Measurements from ENCODE around the gene SUSD6. TPM values are rescaled to one million over a fixed set of nuclear protein-coding genes. Genes with fewer than 3 reads are reported as not detected.

Gene SUSD6, protein sequence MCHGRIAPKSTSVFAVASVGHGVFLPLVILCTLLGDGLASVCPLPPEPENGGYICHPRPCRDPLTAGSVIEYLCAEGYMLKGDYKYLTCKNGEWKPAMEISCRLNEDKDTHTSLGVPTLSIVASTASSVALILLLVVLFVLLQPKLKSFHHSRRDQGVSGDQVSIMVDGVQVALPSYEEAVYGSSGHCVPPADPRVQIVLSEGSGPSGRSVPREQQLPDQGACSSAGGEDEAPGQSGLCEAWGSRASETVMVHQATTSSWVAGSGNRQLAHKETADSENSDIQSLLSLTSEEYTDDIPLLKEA
- polyA plus RNA-seq (ENCODE audit: insufficient read length in 4 of 4): 10 to 100 TPM; 18.5 to 28.3 (median 21.4) TPM

DNA sequence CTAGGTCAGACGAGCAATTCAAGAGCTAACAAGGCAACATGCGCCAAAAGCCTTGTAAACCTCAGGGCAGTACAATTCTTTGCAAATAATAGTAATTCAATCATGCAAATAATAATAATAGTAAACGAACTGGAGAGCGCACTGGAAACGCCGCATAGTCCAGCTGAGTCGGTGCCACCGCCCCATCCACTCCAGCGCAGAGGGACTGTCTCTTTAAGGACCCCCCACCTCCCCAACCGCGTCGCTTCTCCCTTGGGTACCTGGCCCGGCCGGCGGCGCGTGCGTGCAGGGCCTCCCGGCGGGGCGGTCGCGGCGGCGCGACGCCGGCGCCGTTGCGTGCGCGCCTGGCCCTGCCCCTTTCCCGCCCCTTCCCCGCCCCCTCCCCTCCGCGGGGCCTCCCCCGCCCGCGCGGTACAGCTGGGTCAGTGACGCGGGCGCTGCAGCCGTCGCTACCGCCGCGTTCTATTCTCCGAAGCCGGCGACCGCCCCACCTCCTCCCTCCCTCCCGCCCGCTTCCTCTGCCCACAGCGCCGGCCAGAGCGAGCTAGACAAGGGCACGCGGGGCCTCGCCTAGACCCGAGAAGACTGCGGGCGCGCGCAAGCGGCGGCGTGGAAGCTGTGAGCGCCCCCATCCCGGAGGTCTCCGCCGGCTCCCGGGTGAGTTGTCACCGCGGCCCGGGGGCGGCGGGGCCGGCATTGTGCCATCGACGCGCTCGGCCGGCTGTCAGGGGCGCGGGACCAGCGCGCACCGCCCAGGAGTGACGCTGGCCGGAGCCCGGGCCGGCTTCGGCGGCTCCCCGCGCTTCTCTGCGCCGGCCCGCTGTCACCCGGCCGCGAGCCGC is at the start of gene SUSD6:
SUSD6 (plus strand) TSS at position 425 of the 842 bp plus-strand sequence. CDS start 46,997 bp downstream, outside the sequence.
- DNase-seq (ENCODE audit: low read depth in 4 of 4, low spot score in 3 of 4): peak; percentile 64 to 85 (median 81)

DNA sequence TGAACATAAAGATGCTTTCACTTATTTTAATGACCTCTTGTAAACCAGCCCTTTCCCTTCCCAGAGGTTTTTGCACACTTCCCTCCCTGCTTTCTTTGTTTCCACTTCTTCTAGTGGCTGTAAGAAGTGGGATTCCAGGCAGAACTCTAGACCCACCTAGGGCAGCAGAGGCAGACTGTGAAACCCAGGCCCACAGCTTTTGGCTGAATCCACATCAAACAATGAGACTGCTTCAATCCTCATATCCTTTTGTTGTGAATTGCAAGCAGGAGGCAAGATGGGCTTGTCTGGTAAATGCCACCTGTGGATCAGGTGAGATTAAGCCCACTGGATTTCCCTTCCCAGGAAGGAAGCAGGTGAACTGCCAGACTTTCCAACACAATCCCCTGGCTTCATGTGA is 49.5 kb upstream of the SUSD6 start:
- DNase-seq (ENCODE audit: low read depth in 4 of 4, low spot score in 3 of 4): no peak

DNA sequence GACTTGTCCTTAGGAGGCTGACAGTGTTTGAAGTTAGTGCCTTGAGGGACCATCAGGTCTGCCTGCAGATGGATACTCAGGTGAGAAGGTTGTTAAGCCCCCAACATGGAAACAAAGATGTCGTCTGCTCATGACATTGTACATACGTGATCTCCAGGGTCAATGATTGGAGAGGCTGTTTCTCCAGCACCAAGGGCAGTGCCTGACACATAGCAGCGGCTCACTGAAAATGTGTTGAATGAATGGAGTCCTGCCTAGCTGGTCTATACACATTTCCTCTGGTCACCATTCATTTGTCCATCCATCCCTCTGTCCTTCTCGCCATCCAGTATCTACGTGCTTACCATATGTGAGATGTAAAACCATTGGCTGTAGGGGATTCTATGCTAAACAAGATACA is 43.8 kb upstream of the SUSD6 start:
- no peak for DNase-seq (ENCODE audit: low read depth in 4 of 4, low spot score in 3 of 4)

DNA sequence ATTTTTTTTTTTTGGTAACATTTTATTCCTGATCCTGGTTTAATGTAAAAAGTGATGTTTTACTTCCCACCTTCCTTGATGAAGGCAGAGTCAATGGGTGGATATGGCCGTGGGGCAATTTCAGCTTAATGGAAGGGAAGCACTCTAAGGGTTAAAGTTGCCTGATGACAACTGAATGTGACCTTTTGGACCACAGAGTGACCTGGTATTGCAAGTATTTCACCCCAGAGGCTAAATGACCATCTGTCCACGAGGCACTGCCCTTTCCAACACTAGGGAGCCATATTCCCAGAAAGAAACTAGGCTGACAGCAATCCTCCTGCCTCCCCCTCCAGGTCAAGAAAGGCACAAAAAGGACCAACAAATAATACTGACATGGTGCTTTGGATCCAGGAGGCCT is 41.5 kb upstream of the SUSD6 start:
- DNase-seq (ENCODE audit: low read depth in 4 of 4, low spot score in 3 of 4): no peak

DNA sequence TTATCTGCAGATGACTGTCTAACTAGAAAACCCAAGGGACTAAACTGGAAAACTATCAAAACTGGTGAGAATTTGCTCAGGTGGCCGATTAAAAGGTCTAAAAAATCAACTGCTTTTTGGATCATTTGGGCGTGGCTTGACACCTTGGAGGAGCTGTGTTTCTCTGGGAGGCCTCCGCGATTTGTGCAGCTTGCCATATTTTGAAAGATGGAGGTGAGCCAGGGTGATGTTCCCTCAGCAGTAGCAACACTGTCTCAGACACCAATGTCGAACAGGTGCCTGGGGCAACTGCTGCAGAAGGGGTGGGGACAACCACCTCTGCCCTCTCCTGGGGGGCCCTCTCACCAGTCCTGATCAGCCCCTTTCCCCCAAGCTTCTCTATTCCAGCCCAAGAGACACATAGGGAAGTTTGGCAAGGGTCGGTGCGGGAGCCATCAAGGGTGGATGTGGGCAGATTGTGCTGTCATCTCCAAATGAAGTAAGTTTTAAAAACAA is 40.5 kb upstream of the SUSD6 start:
- DNase-seq (ENCODE audit: low read depth in 4 of 4, low spot score in 3 of 4): no peak

DNA sequence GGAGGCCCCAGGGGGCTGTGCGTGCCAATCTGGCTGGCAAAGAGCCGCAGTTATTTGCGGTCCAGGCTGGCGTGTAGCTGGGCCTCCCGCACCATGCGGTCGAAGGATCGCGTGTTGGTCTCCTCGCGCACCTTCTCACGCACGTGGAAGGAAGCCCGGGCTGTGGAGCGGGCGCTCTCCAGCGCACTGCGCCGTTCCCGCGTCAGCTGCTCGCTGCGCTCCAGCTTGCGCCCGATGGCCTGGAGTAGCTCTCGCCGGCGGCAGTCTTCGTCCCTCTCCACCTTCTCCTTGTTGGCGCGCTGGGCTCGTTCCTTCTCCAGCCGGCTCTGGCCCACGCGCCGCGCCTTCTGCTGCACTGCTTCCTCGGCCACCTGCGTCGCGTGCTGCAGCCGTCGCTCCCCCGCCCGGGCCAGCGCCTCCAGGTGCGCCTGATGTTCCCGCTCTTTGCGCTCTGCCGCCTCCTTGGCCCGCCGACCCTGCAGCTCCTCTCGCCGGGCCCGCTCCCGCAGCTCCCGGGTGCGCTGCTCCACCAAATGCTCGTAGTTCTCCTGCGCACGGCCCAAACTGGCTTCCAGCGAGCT is 39.9 kb upstream of the SUSD6 start:
- DNase-seq (ENCODE audit: low read depth in 4 of 4, low spot score in 3 of 4): no peak

DNA sequence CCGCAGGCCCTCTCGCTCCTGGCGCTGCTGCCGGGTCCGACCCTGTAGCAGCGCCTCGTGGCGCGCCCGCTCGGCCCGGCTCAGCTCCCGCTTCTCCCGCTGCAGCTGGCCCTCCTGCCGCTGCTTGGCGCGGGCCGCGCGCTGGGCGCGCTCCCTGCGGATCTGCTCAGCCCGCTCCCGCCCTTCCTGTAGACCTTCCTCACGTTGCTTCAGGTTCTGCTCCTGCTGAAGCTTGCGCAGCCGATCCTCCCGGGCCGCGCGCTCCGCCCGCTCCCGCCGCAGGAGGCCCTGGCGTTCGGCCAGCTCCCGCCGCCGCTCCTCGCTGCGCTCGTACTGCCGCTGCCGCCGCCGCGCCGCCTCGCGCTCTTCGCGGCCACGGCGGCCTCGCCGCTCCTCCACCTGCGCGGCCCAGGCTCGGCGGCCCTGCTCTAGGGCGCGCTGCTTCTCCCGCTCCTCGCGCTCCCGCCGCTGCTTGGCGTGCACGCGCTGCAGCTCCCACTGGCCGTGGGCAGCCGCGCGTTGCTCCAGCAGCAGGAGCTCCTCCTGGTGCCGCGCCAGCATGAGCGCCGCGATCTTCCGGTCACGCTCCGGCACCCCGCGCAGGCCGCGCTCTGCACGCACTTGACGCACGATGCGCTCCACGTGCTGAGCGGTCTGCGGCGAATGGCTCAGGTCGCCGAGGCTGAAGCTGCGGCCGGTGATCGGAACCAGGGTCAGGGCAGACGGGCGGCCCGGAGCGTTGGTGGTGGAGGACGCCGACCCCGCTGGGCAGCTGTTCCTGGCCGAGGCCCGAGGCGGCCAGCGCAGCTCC is 39.2 kb upstream of the SUSD6 start:
- DNase-seq (ENCODE audit: low read depth in 4 of 4, low spot score in 3 of 4): no peak

DNA sequence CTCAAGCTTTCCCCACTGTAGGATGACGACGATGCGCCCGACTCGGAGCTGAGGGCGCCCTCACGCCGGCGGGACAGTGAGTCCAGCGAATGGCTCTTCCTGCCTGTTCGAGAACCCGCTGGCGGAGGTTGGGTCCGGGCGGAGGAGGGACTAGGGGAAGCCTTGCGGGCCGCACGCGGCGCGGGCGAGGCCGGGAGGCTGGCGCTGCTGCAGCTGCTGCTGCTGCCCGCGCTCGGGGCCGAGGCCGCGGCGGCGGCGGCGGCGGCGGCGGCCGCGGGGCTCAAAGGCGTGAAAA is 38.6 kb upstream of the SUSD6 start:
- no peak for DNase-seq (ENCODE audit: low read depth in 4 of 4, low spot score in 3 of 4)

DNA sequence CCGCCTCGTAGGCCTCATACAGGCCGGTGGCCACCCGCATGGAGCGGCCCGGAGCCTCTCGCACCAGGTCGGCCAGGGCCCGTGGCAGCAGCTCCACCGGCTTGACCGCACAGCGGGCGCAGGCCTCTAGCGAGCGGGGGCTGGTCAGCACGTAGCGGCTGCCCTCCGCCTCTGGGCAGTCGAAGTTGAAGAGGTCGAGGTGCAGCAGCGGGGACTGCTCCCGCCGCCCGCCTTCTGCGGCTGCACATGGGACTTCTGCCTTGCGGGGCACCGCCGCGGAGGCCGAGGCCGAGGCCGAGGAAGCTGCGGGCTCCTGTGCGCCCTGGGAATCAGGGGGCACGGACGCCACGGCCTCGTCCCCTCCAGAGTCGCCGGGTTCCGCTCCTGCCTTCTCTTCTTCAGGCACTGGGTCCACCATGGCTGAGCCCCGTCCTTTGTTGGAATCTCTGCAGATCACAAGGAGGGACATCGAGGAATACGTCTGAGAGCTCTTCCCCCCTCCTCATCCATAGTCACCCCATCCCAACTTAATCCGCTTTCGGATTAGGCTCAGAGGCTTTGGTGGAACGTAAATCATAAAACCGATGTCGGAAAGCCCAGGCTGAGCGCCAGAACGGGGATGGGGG is 38.1 kb upstream of the SUSD6 start:
- DNase-seq (ENCODE audit: low read depth in 4 of 4, low spot score in 3 of 4): no peak

DNA sequence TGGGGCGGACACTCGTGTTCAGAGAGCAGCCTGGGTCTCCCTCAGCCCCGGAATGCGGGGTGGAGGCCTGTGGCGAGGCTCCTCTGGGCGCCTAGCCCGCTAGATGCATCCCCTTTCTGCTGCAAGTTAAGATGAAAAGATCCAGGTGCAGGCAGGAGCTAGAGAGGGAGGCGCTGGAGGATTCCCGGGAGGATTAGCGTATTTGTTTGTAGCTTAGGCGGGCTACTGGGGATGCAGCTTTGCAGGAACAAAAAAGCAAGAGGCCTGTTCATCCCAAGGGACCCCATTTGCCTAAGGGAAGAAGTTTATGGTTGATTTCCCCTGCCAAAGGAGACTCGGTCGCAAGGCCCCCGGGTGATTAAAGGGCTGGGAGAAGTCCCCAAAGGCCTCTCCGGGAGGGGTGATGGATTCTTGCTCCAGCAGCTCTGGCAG is 37.5 kb upstream of the SUSD6 start:
- DNase-seq (ENCODE audit: low read depth in 4 of 4, low spot score in 3 of 4): no peak

DNA sequence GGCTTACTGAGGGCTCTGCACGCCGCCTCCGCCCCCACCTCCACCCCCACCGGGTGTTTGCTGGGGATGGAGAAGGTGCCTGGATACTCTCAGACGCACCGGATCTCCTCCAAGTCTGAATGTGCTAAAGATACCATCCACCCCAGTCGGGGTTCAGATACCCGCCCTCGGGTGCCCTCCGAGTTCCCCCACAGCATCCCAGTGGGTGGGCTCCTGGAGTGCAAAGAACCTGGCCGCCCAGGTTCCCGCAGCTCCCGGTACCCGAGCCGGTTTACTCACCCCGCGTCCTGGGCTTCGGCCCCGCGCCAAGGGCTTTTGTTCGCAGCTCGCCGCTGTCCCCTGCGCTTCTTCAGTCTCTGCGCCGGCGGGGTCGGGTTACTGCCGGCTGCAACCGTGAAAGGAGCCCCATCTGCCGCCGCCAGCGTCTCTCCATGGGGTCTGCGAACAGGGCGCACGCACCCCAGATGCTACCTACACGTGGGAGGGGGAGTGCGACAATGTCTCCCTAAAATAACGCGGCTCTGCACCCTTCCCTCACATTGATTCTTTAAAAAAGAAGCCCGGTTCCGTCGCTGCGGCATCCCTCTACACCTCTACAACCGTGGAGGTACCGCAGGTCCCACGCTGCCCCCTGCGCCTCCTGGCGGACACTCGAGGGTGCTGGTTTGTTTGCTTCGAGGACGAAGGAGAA is 37.0 kb upstream of the SUSD6 start, which contains the start of gene CCDC177:
CCDC177 (minus strand) TSS at position 609 of the 691 bp plus-strand sequence. CDS start 1,249 bp downstream, outside the sequence.
- no peak for DNase-seq (ENCODE audit: low read depth in 4 of 4, low spot score in 3 of 4)

DNA sequence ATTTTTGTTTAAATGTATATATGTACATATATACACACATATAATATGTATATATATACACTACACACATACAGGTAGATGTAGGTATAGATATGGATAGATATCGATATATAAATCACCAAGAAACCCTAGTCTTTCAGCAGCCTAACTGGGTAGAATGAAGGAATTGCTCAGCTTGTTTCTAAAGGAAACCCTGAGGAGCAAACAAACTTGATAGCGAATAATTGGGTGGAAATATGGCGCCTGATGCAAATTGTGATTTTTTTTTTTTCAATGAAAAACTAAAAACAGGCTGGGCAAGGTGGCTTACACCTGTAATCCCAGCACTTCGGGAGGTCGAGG is 36.5 kb upstream of the SUSD6 start:
- no peak for DNase-seq (ENCODE audit: low read depth in 4 of 4, low spot score in 3 of 4)

DNA sequence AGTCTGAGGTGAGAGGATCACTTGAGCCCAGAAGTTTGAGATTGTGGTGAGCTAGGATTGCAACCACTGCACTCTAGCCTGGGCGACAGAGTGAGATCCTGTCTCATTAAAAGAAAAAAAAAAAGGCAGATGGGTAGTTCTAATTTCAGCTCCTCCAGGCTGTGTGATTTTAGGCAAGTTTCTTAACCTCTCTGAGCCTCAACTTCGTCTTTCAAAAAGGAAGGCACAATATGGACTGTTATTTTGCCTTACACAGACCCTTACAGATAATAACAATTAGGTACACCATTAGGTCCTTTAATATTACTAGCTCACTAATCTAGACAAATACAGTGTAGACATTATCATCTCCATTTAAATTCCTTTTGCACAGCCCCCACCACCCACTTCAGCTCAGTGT is 31.9 kb upstream of the SUSD6 start:
- DNase-seq (ENCODE audit: low read depth in 4 of 4, low spot score in 3 of 4): no peak

DNA sequence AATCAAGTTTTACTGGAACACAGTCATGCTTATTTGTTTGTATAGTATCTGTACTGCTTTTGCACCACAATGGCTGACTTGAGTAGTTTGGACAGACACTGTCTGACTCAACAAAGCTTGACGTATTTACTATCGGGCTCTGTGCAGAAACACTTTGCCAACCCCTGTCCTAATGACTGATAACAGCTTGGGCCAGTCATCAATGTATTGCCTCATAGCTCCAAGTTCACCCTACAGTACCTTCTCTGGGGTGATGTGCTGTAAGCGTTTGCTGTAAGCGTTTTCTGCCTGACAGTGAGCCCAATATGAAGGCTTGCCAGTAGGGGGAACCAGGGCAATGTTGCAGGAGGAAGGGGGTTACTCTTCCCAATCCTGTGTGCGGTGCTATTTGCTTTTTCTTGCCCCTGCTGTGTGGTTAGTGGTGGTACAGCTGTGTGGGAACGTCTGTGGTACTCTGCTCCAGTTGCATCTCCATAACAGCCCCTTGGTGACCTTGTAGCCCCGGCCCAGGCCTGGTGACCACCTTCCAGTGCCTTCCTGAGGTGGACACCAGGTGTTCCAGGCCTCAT is 31.3 kb upstream of the SUSD6 start:
- no peak for DNase-seq (ENCODE audit: low read depth in 4 of 4, low spot score in 3 of 4)

DNA sequence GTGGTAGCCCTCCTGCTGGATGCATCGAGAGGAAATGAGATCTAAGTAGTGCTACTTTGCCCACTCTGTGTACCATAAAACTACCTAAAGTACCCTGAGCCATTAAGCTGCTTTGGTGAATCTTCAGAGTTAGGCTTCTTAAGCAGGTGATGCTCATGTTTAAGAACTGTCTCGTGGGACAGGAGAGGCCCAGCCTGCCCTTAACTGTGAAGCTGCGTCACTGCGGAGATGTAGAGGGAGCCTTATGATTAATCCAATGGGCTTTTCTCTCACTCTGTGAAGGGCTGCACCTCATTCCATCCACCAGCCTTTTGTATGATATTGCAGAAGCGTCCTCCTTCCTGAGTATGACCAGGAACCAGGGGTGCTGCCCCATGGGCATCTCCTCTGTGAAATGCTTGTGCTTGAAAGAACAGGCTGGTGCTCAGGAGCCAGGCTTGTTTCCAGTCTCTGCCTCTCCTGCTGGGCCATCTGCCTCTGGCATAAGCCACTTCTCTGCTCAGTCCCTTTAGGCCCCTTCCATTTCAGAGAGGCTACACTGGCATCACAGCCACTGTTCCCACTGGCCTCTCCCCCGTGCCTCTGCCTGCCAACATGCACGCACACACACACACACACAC is 30.0 kb upstream of the SUSD6 start:
- DNase-seq (ENCODE audit: low read depth in 4 of 4, low spot score in 3 of 4): no peak

DNA sequence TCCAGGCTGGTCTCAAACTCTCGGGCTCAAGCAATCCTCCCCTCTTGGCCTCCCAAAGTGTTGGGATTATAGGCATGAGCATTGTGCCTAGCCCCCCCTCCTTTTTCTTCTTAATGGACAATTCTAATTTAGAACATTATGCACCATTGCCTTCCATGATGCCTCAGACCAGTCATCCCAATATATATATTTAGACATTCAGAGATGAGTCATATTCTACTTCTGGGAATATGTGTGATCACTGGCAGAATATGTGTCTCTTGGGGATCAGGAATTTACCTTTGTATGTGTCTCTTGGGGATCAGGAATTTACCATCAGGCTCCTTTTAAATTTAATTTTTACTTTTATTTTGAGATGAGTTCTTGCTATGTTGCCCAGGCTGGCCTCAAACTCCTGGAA is 29.2 kb upstream of the SUSD6 start:
- no peak for DNase-seq (ENCODE audit: low read depth in 4 of 4, low spot score in 3 of 4)

DNA sequence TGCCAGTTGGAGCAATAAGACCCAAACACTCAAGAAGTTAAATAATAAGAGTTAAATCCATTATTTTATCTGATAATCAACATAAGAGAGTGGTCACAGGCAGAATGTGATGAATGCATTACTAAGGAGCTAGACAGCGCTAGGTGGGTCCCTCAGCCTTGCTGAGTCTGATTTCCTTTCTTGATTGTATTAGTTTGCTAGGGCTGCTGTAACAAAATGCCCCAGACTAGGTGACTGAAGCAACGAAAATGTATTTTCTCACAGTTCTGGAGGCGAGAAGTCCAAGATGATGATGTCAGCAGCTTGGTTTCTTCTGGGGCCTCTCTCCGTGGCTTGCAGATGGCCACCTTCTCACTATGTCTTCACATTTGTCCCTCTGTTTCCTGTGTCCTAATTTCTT is 28.6 kb upstream of the SUSD6 start:
- no peak for DNase-seq (ENCODE audit: low read depth in 4 of 4, low spot score in 3 of 4)

DNA sequence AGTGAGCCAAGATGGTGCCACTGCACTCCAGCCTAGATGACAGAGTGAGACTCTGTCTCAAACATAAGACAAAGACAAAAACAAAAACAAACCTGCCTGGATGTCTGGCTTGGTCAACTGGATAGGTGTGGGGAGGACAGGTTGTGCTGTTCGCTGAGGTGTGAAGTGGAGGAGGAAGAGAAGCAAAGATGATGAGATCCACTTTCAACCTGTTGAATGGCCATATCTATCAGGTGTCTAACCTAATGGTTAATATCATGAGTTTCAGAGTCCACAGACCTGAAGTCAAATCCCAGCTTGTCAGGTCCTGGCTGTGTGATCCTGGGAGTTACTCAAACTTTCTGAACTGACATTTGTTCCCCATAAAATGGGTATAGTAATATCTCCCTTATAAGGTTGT is 27.0 kb upstream of the SUSD6 start:
- no peak for DNase-seq (ENCODE audit: low read depth in 4 of 4, low spot score in 3 of 4)

DNA sequence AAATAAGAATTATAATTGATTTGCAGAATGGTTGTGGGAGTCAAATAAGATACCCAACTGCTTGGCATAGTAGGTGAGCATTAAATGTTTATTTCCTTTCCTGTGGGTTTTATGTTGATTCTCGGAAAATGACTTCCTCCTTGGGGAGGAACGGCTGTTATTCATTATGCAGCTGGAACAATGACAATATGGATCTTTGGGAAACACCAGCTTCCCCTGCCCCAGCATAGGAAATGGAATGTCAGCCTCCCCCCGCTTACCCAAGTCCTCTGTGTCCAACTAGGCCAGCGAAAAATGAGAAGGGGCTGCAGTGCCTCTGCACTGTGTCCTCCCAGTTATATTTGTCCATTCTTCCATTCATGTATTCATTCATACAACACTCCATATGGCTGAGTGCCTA is 25.0 kb upstream of the SUSD6 start:
- no peak for DNase-seq (ENCODE audit: low read depth in 4 of 4, low spot score in 3 of 4)
